Kidney capillary endothelial cell (primary cell): ENCODE results near the gene PCDHGB6.
"Not testable (repeated sequence)": the region's sequence is repeated elsewhere in the genome, so short reads cannot be mapped to it uniquely, and the experiment has no call there.

Experiments
- DNase-seq: peaks from one replicate; pipeline ENCODE4 v3.0.0-alpha.2; 2018; ENCODE audit warnings: low spot score

PCDHGB6 gene

DNA sequence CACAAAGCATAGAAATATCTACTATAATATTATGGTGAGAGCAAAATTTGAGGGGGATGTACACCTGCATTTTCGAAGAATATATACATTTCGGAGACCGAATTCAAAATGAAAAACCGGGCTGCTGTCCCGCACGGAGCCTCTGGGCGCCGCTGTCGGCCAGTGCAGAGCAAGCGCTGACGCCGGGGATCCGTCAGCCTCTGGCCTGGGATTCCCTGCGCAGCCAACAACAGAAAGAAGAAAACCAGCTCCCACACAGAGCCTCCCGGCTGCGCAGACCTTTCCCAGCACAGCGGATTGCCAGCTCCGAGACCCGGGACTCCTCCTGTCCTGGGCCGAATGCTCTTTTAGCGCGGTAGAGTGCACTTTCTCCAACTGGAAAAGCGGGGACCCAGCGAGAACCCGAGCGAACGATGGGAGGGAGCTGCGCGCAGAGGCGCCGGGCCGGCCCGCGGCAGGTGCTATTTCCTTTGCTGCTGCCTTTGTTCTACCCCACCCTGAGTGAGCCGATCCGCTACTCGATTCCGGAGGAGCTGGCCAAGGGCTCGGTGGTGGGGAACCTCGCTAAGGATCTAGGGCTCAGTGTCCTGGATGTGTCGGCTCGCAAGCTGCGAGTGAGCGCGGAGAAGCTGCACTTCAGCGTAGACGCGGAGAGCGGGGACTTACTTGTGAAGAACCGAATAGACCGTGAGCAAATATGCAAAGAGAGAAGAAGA is at the start of gene PCDHGB6:
Gene PCDHGB6 (plus strand): TSS at position 232 of the 716 bp plus-strand sequence. CDS start 182 bp downstream, at position 414.
- DNase-seq: not testable (repeated sequence)

DNA sequence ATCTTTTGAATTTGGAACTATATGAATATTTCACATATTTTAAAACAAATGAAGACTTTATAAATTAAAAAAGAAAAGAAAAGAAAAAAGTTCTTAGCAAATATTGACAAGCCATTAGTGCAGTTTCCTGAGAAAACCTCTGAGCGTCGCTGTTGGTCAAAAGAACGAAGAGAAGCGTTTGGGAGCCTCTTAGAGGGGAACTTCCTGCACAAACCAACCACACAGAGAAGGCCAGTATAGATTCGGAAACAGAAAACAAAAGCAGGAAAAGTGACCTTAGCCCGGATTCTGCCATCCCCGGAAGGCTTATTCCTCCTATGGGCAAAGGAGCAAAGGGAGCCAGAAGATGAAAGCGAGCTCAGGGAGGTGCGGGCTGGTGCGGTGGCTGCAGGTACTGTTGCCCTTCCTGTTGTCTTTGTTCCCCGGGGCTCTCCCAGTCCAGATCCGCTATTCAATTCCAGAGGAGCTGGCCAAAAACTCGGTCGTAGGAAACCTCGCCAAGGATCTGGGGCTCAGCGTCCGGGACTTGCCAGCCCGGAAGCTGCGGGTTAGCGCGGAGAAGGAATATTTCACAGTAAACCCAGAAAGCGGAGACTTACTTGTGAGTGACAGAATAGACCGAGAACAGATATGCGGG is 47.9 kb upstream of the PCDHGB6 start, which contains the start of gene PCDHGB2:
Gene PCDHGB2 (plus strand): TSS at position 205 of the 637 bp plus-strand sequence. CDS start 142 bp downstream, at position 347.
- DNase-seq: no peak

DNA sequence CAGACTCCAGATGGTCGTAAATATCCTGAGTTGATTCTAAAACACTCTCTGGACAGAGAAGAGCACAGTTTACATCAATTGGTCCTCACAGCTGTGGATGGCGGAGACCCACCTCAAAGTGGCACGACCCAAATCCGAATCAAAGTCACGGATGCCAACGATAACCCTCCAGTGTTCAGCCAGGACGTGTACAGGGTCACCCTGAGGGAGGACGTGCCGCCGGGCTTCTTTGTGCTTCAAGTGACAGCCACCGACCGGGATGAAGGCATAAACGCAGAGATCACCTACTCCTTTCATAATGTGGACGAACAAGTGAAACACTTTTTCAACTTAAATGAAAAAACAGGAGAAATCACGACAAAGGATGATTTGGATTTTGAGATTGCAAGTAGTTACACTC is 47.1 kb upstream of the PCDHGB6 start:
- DNase-seq: no peak

DNA sequence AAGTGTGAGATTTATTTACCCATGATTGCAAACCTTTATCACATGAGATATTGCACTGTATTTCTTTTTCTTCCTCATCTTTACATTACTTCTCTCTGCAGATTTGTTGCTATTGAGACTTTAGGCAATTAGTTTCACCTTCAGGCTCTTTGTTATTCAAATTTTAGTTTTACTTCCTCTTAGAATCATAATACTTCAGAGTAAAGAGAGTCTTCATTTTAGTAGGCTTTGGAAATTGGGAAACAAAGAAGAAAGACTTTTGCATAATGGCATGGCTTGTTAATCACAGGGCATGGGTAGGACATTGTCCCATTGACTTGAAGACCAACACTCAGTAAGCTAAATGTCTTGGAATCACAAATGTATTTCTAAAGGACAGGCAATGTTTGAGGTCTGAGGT is 45.1 kb upstream of the PCDHGB6 start:
- no peak for DNase-seq

DNA sequence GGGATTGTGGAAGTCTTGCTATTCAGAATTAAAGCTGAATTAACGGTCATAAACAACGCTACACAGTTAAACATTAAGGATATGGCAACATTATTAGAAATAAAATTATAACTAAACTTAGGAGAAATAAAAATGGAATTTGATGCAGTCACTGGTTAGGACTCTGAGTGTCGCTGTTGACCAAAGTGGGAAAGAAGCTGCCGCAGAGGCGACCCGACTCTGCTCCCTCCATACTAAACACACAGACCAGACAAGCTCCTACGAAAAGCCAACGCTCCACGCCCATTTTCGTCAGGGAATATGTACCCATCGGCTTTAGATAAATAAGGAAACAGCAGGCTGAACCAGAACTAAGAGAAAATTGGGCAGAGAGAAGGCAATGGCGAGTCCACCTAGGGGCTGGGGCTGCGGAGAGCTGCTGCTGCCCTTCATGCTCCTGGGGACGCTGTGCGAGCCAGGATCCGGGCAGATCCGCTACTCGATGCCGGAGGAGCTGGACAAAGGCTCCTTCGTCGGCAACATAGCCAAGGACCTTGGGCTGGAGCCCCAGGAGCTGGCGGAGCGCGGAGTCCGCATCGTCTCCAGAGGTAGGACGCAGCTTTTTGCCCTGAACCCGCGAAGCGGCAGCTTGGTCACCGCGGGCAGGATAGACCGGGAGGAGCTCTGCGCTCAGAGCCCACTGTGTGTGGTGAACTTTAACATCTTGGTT is 43.7 kb upstream of the PCDHGB6 start, which contains the start of gene PCDHGA5:
Gene PCDHGA5 (plus strand): TSS at position 211 of the 709 bp plus-strand sequence. CDS start 169 bp downstream, at position 380.
- DNase-seq: no peak

DNA sequence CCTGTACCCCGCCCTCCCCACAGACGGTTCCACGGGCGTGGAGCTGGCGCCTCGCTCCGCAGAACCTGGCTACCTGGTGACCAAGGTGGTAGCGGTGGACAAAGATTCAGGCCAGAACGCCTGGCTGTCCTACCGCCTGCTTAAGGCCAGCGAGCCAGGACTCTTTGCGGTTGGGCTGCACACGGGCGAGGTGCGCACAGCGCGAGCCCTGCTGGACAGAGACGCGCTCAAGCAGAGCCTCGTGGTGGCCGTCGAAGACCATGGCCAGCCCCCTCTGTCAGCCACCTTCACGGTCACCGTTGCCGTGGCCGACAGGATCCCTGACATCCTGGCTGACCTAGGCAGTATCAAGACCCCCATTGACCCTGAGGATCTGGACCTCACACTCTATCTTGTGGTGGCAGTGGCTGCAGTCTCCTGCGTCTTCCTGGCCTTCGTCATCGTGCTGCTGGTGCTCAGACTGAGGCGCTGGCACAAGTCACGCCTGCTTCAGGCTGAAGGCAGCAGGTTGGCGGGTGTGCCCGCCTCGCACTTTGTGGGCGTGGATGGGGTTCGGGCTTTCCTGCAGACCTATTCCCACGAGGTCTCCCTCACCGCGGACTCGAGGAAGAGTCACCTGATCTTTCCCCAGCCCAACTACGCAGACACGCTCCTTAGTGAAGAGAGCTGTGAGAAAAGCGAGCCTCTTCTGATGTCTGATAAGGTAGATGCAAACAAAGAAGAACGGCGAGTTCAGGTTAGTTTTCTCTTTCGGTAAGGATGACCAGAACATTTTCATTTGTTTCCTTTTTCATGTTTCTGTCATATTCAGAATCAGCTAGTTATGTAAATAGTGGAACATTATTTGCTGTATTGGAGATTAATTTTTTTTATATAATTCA is 41.6 kb upstream of the PCDHGB6 start:
- no peak for DNase-seq

DNA sequence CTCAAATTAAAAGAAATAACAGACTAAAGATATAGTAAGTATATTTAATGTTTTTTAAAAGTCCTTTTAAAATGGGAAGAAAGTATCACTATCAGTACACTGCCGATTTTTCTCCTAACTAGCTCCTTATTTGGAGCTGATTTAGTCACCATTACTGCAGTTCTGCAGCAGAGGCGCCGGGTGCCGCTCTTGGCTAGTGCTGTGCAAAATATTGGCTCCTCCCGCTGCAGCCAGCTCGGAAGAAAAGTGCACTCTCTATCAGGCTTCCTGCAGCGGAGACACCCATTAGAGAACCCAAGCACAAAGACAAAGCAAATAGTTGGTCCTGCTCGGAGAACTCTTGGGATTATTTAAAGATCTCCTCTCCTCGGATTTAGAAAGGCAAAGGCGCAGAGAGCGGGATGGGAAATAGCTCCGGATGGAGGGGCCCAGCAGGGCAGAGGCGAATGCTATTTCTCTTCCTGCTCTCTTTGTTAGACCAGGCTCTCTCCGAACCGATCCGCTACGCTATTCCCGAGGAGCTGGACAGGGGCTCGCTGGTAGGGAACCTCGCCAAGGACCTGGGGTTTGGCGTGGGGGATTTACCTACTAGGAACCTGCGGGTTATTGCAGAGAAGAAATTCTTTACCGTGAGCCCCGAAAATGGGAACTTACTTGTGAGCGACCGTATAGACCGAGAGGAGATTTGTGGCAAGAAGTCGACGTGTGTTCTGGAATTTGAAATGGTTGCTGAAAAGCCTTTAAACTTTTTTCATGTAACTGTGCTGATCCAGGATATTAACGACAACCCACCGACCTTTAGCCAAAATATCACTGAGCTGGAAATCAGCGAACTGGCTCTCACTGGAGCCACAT is 37.6 kb upstream of the PCDHGB6 start, which contains the start of gene PCDHGB3:
Gene PCDHGB3 (plus strand): TSS at position 249 of the 855 bp plus-strand sequence. CDS start 153 bp downstream, at position 402.
- no peak for DNase-seq

DNA sequence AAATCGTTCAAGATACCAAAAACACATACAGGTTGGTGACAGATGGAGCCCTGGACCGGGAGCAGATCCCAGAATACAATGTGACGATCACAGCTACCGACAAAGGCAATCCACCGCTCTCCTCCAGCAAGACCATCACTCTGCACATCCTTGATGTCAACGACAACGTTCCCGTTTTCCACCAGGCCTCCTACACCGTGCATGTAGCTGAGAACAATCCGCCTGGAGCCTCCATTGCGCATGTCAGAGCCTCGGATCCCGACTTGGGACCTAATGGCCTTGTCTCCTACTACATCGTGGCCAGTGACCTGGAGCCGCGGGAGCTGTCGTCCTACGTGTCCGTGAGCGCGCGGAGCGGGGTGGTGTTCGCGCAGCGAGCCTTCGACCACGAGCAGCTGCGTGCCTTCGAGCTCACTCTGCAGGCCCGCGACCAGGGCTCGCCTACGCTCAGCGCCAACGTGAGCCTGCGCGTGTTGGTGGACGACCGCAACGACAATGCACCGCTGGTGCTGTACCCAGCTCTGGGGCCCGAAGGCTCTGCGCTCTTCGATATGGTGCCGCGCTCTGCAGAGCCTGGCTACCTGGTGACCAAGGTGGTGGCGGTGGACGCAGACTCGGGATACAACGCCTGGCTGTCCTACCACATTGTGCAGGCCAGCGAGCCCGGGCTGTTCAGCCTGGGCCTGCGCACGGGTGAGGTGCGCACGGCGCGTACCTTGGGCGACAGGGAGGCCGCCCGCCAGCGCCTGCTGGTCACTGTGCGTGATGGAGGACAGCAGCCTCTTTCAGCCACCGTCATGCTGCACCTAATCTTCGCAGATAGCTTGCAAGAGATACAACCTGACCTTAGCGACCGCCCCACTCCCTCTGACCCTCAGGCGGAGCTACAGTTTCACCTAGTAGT is 36.0 kb upstream of the PCDHGB6 start:
- DNase-seq: no peak

DNA sequence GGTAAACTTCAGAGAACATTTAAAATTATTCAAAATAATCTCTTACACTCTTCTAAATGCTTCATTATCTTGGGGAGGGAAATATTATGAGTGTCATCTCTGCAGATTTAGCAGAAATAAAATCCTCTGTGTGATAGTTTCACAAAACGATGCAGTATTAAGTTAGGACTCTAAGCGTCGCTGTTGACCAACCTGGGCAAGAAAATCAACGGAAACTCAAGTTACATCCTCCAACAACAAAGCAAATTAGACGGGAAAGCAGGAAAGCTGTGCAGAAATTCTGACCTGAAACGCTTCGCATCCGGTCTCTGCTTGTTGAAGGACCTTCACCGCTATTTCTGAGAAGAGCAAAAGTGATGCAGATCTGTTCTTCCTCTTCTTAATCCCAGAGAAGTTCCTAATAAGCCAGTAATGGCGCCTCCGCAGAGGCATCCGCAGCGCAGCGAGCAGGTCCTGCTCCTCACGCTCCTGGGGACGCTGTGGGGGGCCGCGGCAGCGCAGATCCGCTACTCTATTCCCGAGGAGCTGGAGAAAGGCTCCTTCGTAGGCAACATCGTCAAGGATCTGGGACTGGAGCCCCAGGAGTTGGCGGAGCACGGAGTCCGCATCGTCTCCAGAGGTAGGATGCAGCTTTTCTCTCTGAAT is 34.0 kb upstream of the PCDHGB6 start, which contains the start of gene PCDHGA6:
Gene PCDHGA6 (plus strand): TSS at position 219 of the 645 bp plus-strand sequence. CDS start 193 bp downstream, at position 412.
- DNase-seq: no peak

DNA sequence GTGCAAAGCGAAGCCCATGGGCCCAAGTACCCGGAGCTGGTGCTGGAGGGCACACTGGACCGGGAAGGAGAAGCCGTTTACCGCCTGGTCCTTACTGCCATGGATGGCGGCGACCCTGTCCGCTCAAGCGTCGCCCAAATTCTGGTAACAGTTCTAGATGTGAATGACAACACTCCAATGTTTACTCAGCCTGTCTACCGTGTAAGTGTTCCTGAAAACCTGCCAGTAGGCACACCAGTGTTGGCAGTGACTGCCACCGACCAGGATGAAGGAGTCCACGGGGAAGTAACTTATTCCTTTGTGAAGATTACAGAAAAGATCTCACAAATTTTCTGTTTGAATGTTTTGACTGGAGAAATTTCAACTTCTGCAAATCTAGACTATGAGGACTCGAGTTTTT is 33.2 kb upstream of the PCDHGB6 start:
- DNase-seq: no peak

DNA sequence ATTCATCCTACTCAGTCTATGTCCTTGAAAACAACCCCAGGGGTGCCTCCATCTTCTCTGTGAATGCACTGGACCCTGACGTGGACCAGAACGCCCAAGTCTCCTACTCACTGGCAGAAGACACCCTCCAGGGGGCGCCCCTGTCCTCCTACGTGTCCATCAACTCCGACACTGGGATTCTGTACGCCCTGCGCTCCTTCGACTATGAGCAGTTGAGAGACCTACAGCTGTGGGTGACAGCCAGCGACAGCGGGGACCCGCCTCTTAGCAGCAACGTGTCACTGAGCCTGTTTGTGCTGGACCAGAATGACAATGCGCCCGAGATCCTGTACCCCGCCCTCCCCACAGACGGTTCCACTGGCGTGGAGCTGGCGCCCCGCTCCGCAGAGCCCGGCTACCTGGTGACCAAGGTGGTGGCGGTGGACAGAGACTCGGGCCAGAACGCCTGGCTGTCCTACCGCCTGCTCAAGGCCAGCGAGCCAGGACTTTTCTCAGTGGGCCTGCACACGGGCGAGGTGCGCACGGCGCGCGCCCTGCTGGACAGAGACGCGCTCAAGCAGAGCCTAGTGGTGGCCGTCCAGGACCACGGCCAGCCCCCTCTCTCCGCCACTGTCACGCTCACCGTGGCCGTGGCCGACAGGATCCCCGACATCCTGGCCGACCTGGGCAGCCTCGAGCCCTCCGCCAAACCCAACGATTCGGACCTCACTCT is 32.2 kb upstream of the PCDHGB6 start:
- not testable (repeated sequence) for DNase-seq

DNA sequence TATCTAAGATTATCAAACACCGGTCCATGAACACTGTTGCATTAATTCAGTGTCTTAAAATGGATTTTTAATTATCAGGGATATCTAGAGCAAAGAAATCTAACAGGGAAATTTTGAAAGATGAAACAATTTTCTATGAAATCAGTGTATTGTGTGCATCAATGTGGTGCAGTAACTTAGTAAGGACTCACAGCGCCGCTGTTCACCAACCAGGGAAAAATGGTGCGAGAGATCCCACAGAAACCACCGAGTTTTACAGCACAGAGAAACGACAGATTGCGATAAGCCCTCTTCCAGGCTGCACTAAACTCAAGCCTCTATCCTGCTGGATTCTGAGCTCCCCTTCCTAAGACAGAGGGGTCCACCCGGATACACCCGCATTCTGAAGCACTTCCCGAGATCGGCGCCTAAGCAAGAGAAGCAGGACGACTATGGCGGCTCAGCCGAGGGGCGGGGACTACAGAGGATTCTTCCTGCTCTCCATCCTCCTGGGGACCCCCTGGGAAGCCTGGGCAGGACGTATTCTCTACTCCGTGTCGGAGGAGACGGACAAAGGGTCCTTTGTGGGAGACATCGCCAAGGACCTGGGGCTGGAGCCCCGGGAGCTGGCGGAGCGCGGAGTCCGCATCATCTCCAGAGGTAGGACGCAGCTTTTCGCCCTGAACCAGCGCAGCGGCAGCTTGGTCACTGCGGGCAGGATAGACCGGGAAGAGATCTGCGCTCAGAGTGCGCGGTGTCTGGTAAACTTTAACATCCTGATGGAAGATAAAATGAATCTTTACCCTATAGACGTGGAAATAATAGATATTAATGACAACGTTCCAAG is 25.1 kb upstream of the PCDHGB6 start, which contains the start of gene PCDHGA7:
Gene PCDHGA7 (plus strand): TSS at position 274 of the 826 bp plus-strand sequence. CDS start 158 bp downstream, at position 432.
- DNase-seq: no peak

DNA sequence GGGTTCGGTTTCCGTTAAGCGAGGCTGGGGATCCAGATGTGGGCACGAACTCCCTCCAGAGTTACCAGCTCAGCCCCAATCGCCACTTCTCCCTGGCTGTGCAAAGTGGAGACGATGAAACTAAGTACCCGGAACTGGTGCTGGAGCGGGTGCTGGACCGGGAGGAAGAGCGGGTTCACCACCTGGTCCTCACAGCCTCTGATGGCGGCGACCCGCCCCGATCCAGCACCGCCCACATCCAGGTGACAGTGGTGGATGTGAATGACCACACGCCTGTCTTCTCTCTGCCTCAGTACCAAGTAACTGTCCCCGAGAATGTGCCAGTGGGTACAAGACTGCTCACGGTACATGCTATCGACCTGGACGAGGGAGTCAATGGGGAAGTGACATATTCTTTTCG is 24.5 kb upstream of the PCDHGB6 start:
- DNase-seq: no peak

DNA sequence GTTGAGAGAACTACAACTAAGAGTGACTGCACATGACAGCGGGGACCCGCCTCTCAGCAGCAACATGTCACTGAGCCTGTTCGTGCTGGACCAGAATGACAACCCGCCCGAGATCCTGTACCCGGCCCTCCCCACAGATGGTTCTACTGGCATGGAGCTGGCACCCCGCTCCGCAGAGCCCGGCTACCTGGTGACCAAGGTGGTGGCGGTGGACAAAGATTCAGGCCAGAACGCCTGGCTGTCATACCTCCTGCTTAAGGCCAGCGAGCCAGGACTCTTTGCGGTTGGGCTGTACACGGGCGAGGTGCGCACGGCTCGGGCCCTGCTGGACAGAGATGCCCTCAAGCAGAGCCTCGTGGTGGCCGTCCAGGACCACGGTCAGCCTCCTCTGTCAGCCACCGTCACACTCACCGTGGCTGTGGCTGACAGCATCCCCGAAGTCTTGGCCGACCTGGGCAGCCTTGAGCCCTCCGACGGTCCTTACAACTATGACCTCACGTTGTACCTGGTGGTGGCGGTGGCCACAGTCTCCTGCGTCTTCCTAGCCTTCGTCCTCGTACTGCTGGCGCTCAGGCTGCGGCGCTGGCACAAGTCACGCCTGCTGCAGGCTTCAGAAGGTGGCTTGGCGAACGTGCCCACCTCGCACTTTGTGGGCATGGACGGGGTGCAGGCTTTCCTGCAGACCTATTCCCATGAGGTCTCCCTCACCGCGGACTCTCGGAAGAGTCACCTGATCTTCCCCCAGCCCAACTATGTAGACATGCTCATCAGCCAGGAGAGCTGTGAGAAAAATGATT is 23.2 kb upstream of the PCDHGB6 start:
- DNase-seq: no peak

DNA sequence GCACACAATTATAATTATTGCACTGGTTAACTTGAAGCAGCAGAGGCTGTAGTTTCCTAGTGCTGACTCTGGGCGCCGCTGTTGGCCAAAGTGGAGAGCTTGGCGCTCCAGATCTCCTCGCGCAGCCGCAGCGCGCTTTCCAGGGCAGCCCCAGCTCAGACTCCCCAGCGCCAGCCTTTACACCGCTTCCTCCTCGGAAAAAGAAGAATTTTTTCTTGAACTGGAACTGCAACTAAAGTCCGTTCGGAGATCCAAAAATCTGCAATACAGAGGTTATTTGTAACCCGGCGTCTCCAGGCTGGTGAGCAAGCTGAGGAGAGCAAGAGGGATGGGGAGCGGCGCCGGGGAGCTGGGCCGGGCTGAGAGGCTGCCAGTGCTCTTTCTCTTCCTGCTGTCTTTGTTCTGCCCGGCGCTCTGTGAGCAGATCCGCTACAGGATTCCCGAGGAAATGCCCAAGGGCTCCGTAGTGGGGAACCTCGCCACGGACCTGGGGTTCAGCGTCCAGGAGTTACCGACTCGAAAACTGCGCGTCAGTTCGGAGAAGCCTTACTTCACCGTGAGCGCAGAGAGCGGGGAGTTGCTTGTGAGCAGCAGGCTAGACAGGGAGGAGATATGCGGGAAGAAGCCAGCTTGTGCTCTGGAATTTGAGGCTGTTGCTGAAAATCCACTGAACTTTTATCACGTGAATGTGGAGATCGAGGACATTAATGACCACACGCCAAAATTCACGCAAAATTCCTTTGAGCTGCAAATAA is 20.1 kb upstream of the PCDHGB6 start, which contains the start of gene PCDHGB4:
Gene PCDHGB4 (plus strand): TSS at position 142 of the 755 bp plus-strand sequence. CDS start 187 bp downstream, at position 329.
- DNase-seq: not testable (repeated sequence)
